HG03045 (cell line): Measurements from ENCODE around the gene TNFAIP1.
A peak's percentile ranks its signal among the peaks of the same experiment; 100 is the strongest.

Experiments used
- ATAC-seq: cut with Tn5 transposase; IDR thresholded peaks from one replicate; pipeline ENCODE4 v1.9.1; 2021; ENCODE audit warnings: mild to moderate bottlenecking, moderate library complexity; ENCODE audit not compliant: unreplicated experiment

Gene TNFAIP1

GRCh38 chr17:28345419-28346198 lies 10.0 kb downstream of the TNFAIP1 start:
- ATAC-seq = no peak

- no peak for ATAC-seq
Measured at GRCh38 chr17:28346199-28346580, 10.6 kb downstream of the TNFAIP1 start.

- no peak for ATAC-seq
Measured at GRCh38 chr17:28346746-28347246, 11.2 kb downstream of the TNFAIP1 start.

- ATAC-seq = no peak
Measured at GRCh38 chr17:28347261-28347891, 11.8 kb downstream of the TNFAIP1 start.

- no peak for ATAC-seq
Measured at GRCh38 chr17:28348979-28349378, 13.4 kb downstream of the TNFAIP1 start.

- no peak for ATAC-seq
Measured at GRCh38 chr17:28350271-28350670, 14.7 kb downstream of the TNFAIP1 start.

- peak; percentile 96 for ATAC-seq
Measured at GRCh38 chr17:28357061-28357900, 21.7 kb downstream of the TNFAIP1 start, which contains the start of gene POLDIP2. Gene POLDIP2, minus strand, starts transcription at chr17:28357527. Its CDS starts 79 bp downstream, at chr17:28357448.

GRCh38 chr17:28357901-28358197 lies 22.3 kb downstream of the TNFAIP1 start:
- ATAC-seq = no peak

- no peak for ATAC-seq
Measured at GRCh38 chr17:28363186-28363585, 27.6 kb downstream of the TNFAIP1 start.

- no peak for ATAC-seq
Measured at GRCh38 chr17:28363776-28364650, 28.5 kb downstream of the TNFAIP1 start.

GRCh38 chr17:28364665-28365363 lies 29.3 kb downstream of the TNFAIP1 start, which contains the start of gene SEBOX:
Gene SEBOX, minus strand, starts transcription at chr17:28365199. Its CDS starts 48 bp downstream, at chr17:28365151.
- no peak for ATAC-seq

GRCh38 chr17:28365487-28365886 lies 29.9 kb downstream of the TNFAIP1 start:
- no peak for ATAC-seq

GRCh38 chr17:28366605-28367004 lies 31.0 kb downstream of the TNFAIP1 start:
- no peak for ATAC-seq

GRCh38 chr17:28367641-28368305 lies 32.2 kb downstream of the TNFAIP1 start:
- ATAC-seq = no peak

GRCh38 chr17:28368306-28368831 lies 32.8 kb downstream of the TNFAIP1 start:
- no peak for ATAC-seq

- no peak for ATAC-seq
Measured at GRCh38 chr17:28368915-28369683, 33.5 kb downstream of the TNFAIP1 start.

GRCh38 chr17:28369684-28370034 lies 34.1 kb downstream of the TNFAIP1 start:
- no peak for ATAC-seq

GRCh38 chr17:28370035-28370743 lies 34.6 kb downstream of the TNFAIP1 start, which contains the start of gene VTN:
Gene VTN, minus strand, starts transcription at chr17:28370307. Its CDS starts 104 bp downstream, at chr17:28370203.
- no peak for ATAC-seq
